Liver (tissue), 9 donors: ENCODE measurements around the gene TRIM22. TPM values are rescaled to one million over a fixed set of nuclear protein-coding genes. Genes with fewer than 3 reads are reported as not detected.

ENCODE experiments used
- DNase-seq: peaks from one replicate; pipeline ENCODE4 v3.0.0-alpha.2; 2017; ENCODE audit warnings: low spot score
- H3K27ac ChIP-seq, 2 donors: one replicate each; pipeline ENCODE4 v1.7.0; 2013; ENCODE audit warnings: inconsistent platforms in 2 of 2, low read length in 2 of 2, control low read depth in 1 of 2, low read depth in 1 of 2, mild to moderate bottlenecking in 1 of 2
- H3K27me3 ChIP-seq, 4 donors: one replicate each; pipeline versions ENCODE4 v1.6.1 to v1.7.0; 2013; ENCODE audit warnings: low read length in 3 of 4, inconsistent platforms in 1 of 4, mild to moderate bottlenecking in 1 of 4, moderate library complexity in 1 of 4; ENCODE audit not compliant: control insufficient read depth in 4 of 4, insufficient read depth in 4 of 4
- H3K36me3 ChIP-seq, 4 donors: one replicate each; pipeline versions ENCODE4 v1.6.1 to v1.7.0; 2013; ENCODE audit warnings: low read length in 3 of 4, mild to moderate bottlenecking in 3 of 4, low read depth in 1 of 4, moderate library complexity in 1 of 4; ENCODE audit not compliant: control insufficient read depth in 4 of 4, insufficient read depth in 3 of 4
- H3K4me1 ChIP-seq, 4 donors: one replicate each; pipeline versions ENCODE4 v1.6.1 to v1.7.0; 2013; ENCODE audit warnings: low read length in 3 of 4, mild to moderate bottlenecking in 3 of 4, moderate library complexity in 1 of 4; ENCODE audit not compliant: control insufficient read depth in 4 of 4, insufficient read depth in 4 of 4
- H3K4me3 ChIP-seq, 3 donors: one replicate each; pipeline versions ENCODE4 v1.6.1 to v1.7.0; 2013; ENCODE audit warnings: low read length in 3 of 3, control low read depth in 1 of 3, low read depth in 1 of 3, mild to moderate bottlenecking in 1 of 3
- H3K9ac ChIP-seq, 2 donors: one replicate each; pipeline ENCODE4 v1.7.0; 2013; ENCODE audit warnings: low read length in 2 of 2, mild to moderate bottlenecking in 2 of 2, moderate library complexity in 2 of 2, control low read depth in 1 of 2, low read depth in 1 of 2
- H3K9me3 ChIP-seq, 4 donors: one replicate each; pipeline versions ENCODE4 v1.6.1 to v1.7.0; 2013; ENCODE audit warnings: low read length in 3 of 4; ENCODE audit not compliant: control insufficient read depth in 4 of 4
- EGR1 ChIP-seq, 2 donors: IDR thresholded peaks; 2 replicates each; pipeline ENCODE4 v1.6.1; 2016 to 2018; ENCODE audit warnings: antibody characterized with exemption in 2 of 2, low read depth in 2 of 2
- FOXA1 ChIP-seq: IDR thresholded peaks from 2 replicates; pipeline ENCODE4 v1.6.1; 2016; ENCODE audit warnings: antibody characterized with exemption
- FOXA2 ChIP-seq: IDR thresholded peaks from 2 replicates; pipeline ENCODE4 v1.6.1; 2016; ENCODE audit warnings: antibody characterized with exemption
- GABPA ChIP-seq, 2 donors: IDR thresholded peaks in 1 of 2; conservative IDR thresholded peaks in 1 of 2; 2 replicates each; pipeline ENCODE4 v1.6.1; 2016; ENCODE audit warnings: antibody characterized with exemption in 2 of 2, mild to moderate bottlenecking in 1 of 2, moderate library complexity in 1 of 2
- HNF4A ChIP-seq, 2 donors: conservative IDR thresholded peaks; 2 replicates each; pipeline ENCODE4 v1.6.1; 2016; ENCODE audit warnings: antibody characterized with exemption in 2 of 2, mild to moderate bottlenecking in 2 of 2
- HNF4G ChIP-seq: IDR thresholded peaks from 2 replicates; pipeline ENCODE4 v1.6.1; 2016; ENCODE audit warnings: antibody characterized with exemption
- JUND ChIP-seq, 2 donors: IDR thresholded peaks; 2 replicates each; pipeline ENCODE4 v1.6.1; 2016; ENCODE audit warnings: antibody characterized with exemption in 2 of 2
- NR2F2 ChIP-seq: IDR thresholded peaks from 2 replicates; pipeline ENCODE4 v1.6.1; 2016; ENCODE audit warnings: antibody characterized with exemption
- RAD21 ChIP-seq, 2 donors: IDR thresholded peaks; 2 replicates each; pipeline ENCODE4 v1.6.1; 2016; ENCODE audit warnings: antibody characterized with exemption in 2 of 2, mild to moderate bottlenecking in 2 of 2
- RXRA ChIP-seq, 2 donors: IDR thresholded peaks; 2 replicates each; pipeline ENCODE4 v1.6.1; 2017 to 2018; ENCODE audit warnings: antibody characterized with exemption in 2 of 2, mild to moderate bottlenecking in 1 of 2
- SP1 ChIP-seq: IDR thresholded peaks from 2 replicates; pipeline ENCODE4 v1.6.1; 2018; ENCODE audit warnings: antibody characterized with exemption, mild to moderate bottlenecking
- TAF1 ChIP-seq: conservative IDR thresholded peaks from 2 replicates; pipeline ENCODE4 v1.6.1; 2016; ENCODE audit warnings: antibody characterized with exemption, mild to moderate bottlenecking
- YY1 ChIP-seq: IDR thresholded peaks from 2 replicates; pipeline ENCODE4 v1.6.1; 2016; ENCODE audit warnings: antibody characterized with exemption, mild to moderate bottlenecking
- WGBS: extraction: QIAGEN DNeasy Blood & Tissue Kit; methylation state at CpG from one replicate; pipeline ENCODE4 v1.1.7; 2013; 5-methylcytosine and 5-hydroxymethylcytosine counted together
- polyA plus RNA-seq, 2 donors: library from polyadenylated mRNA; stranded (reverse) in 1 of 2; unstranded in 1 of 2; fragments of 200-250 nt in 1 of 2; fragments of >200 nt in 1 of 2; fragmentation: Nextera tagmentation in 1 of 2; extraction: Ambion mirVana in 1 of 2; gene quantifications; one replicate each; pipeline versions ENCODE4 v1.2.1 to v1.2.3, GENCODE V29; 2013 to 2015
- total RNA-seq, 2 donors: library from RNA; depleted of rRNA; stranded (reverse); fragments of >200 nt; gene quantifications; one replicate each; pipeline ENCODE4 v1.2.3, GENCODE V29; 2014
- TF ChIP-seq, protein P1 (sequence below): IDR thresholded peaks from 2 replicates; pipeline ENCODE4 v1.6.1; 2016; ENCODE audit warnings: antibody characterized with exemption, mild to moderate bottlenecking
- TF ChIP-seq, protein P2 (sequence below): IDR thresholded peaks from 2 replicates; pipeline ENCODE4 v1.6.1; 2016; ENCODE audit warnings: antibody characterized with exemption
- TF ChIP-seq, protein P3 (sequence below): IDR thresholded peaks from 2 replicates; pipeline ENCODE4 v1.6.1; 2016; ENCODE audit warnings: antibody characterized with exemption
- TF ChIP-seq, protein P4 (sequence below): IDR thresholded peaks from 2 replicates; pipeline ENCODE4 v1.6.1; 2016; ENCODE audit warnings: antibody characterized with exemption
- TF ChIP-seq, protein P5 (sequence below): fragments of 150-350 bp; IDR thresholded peaks from 2 replicates; pipeline ENCODE4 v1.5.1; 2017; ENCODE audit warnings: improper control_type of control experiment, low read depth, low read length; ENCODE audit not compliant: missing input control
- donor health status: healthy.
- donor health status: healthy.
- donor health status: healthy.
- donor health status: healthy.
- donor health status: healthy.

Gene TRIM22
- total and polyA plus RNA-seq, 4 donors = 3.6 to 21.6 (median 9.6) TPM

DNA sequence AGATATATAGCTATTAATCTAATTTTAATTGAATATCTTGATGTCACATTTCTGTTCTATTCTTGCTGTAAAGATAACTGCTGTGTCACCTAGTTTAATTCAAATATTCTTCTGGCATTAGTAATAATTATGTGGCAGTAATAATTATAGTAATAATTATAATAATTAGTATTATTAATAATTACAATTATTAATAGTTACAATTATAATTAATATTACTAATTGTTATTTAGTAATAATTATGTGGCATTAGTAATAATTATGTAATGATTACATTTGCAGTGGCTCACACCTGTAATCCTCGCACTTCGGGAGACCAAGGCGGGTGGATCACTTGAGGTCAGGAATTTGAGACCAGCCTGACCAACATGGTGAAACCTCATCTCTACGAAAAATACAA is 3.2 kb upstream of the TRIM22 start:
- Histone ChIP-seq H3K4me3 (no peak overlapping the region), H3K9me3 (no peaks in the 10 kb centered on the region), H3K4me1 (peaks cover 3 to 15% (median 8%) of the 10 kb centered on the region in 4 donors), H3K27me3 (no peaks in the 10 kb centered on the region), H3K9ac (no peak overlapping the region), H3K27ac (no peak overlapping the region), H3K36me3 (no peaks in the 10 kb centered on the region)
- DNase-seq = no peak
- WGBS = 97% methylated on average over 4 of the region's 4 CpGs
- no peak for TF ChIP-seq FOXA1
- no peak for TF ChIP-seq HNF4A (conservative IDR thresholded peaks at IDR 0.05)
- no peak for TF ChIP-seq TAF1
- TF ChIP-seq RXRA (IDR thresholded peaks at IDR 0.05) = no peak

DNA sequence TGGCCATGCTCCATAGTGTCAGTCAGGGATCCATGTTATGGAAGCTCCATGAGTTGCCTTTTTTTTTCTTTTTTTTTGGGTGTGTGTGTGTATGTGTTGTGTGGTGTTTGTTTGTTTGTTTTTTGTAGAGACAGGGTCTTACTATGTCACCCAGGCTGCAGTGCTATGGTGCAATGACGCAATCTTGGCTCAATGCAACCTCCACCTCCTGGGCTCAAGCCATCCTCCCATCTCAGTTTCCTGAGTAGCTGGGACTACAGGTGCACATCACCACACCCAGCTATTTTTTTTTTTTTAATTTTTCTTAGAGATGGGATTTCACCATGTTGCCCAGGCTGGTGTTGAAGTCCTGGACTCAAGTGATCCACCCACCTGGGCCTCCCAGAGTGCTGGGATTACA is 1.1 kb upstream of the TRIM22 start:
- peak overlapping the region in 1 of 2 donors; percentile 11 for H3K27ac ChIP-seq
- DNase-seq = no peak
- TF ChIP-seq YY1 (no peak), RAD21 (IDR thresholded peaks at IDR 0.05) (no peak), HNF4G (no peak), FOXA2 (no peak), HNF4A (conservative IDR thresholded peaks at IDR 0.05) (no peak), RXRA (IDR thresholded peaks at IDR 0.05) (no peak), TAF1 (no peak), SP1 (no peak), FOXA1 (no peak), EGR1 (IDR thresholded peaks at IDR 0.05; ENCODE audit: low read depth in 2 of 2) (no peak), JUND (IDR thresholded peaks at IDR 0.05) (no peak), NR2F2 (no peak), GABPA (IDR thresholded peaks at IDR 0.05 in 1 of 2, conservative IDR thresholded peaks at IDR 0.05 in 1 of 2) (no peak)
- TF ChIP-seq, protein P1, sequence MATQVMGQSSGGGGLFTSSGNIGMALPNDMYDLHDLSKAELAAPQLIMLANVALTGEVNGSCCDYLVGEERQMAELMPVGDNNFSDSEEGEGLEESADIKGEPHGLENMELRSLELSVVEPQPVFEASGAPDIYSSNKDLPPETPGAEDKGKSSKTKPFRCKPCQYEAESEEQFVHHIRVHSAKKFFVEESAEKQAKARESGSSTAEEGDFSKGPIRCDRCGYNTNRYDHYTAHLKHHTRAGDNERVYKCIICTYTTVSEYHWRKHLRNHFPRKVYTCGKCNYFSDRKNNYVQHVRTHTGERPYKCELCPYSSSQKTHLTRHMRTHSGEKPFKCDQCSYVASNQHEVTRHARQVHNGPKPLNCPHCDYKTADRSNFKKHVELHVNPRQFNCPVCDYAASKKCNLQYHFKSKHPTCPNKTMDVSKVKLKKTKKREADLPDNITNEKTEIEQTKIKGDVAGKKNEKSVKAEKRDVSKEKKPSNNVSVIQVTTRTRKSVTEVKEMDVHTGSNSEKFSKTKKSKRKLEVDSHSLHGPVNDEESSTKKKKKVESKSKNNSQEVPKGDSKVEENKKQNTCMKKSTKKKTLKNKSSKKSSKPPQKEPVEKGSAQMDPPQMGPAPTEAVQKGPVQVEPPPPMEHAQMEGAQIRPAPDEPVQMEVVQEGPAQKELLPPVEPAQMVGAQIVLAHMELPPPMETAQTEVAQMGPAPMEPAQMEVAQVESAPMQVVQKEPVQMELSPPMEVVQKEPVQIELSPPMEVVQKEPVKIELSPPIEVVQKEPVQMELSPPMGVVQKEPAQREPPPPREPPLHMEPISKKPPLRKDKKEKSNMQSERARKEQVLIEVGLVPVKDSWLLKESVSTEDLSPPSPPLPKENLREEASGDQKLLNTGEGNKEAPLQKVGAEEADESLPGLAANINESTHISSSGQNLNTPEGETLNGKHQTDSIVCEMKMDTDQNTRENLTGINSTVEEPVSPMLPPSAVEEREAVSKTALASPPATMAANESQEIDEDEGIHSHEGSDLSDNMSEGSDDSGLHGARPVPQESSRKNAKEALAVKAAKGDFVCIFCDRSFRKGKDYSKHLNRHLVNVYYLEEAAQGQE = no peak
- TF ChIP-seq, protein P2, sequence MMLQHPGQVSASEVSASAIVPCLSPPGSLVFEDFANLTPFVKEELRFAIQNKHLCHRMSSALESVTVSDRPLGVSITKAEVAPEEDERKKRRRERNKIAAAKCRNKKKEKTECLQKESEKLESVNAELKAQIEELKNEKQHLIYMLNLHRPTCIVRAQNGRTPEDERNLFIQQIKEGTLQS = no peak
- TF ChIP-seq, protein P3, sequence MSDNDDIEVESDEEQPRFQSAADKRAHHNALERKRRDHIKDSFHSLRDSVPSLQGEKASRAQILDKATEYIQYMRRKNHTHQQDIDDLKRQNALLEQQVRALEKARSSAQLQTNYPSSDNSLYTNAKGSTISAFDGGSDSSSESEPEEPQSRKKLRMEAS = no peak
- TF ChIP-seq, protein P4, sequence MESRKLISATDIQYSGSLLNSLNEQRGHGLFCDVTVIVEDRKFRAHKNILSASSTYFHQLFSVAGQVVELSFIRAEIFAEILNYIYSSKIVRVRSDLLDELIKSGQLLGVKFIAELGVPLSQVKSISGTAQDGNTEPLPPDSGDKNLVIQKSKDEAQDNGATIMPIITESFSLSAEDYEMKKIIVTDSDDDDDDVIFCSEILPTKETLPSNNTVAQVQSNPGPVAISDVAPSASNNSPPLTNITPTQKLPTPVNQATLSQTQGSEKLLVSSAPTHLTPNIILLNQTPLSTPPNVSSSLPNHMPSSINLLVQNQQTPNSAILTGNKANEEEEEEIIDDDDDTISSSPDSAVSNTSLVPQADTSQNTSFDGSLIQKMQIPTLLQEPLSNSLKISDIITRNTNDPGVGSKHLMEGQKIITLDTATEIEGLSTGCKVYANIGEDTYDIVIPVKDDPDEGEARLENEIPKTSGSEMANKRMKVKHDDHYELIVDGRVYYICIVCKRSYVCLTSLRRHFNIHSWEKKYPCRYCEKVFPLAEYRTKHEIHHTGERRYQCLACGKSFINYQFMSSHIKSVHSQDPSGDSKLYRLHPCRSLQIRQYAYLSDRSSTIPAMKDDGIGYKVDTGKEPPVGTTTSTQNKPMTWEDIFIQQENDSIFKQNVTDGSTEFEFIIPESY = no peak
- TF ChIP-seq, protein P5, sequence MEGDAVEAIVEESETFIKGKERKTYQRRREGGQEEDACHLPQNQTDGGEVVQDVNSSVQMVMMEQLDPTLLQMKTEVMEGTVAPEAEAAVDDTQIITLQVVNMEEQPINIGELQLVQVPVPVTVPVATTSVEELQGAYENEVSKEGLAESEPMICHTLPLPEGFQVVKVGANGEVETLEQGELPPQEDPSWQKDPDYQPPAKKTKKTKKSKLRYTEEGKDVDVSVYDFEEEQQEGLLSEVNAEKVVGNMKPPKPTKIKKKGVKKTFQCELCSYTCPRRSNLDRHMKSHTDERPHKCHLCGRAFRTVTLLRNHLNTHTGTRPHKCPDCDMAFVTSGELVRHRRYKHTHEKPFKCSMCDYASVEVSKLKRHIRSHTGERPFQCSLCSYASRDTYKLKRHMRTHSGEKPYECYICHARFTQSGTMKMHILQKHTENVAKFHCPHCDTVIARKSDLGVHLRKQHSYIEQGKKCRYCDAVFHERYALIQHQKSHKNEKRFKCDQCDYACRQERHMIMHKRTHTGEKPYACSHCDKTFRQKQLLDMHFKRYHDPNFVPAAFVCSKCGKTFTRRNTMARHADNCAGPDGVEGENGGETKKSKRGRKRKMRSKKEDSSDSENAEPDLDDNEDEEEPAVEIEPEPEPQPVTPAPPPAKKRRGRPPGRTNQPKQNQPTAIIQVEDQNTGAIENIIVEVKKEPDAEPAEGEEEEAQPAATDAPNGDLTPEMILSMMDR = no peak
- H3K4me3 ChIP-seq = no peak overlapping the region
- 94% methylated on average over 1 of the region's 1 CpG for WGBS
- H3K9ac ChIP-seq = no peak overlapping the region
- peaks cover 0 to 12% (median 6%) of the 10 kb centered on the region in 4 donors for H3K4me1 ChIP-seq
- no peaks in the 10 kb centered on the region for H3K27me3 ChIP-seq
- no peaks in the 10 kb centered on the region for H3K9me3 ChIP-seq
- no peaks in the 10 kb centered on the region for H3K36me3 ChIP-seq
